ENCODE measurements around the gene STON1.
"Not testable (repeated sequence)": the region's sequence is repeated elsewhere in the genome, so short reads cannot be mapped to it uniquely, and the experiment has no call there.

STON1 gene, protein sequence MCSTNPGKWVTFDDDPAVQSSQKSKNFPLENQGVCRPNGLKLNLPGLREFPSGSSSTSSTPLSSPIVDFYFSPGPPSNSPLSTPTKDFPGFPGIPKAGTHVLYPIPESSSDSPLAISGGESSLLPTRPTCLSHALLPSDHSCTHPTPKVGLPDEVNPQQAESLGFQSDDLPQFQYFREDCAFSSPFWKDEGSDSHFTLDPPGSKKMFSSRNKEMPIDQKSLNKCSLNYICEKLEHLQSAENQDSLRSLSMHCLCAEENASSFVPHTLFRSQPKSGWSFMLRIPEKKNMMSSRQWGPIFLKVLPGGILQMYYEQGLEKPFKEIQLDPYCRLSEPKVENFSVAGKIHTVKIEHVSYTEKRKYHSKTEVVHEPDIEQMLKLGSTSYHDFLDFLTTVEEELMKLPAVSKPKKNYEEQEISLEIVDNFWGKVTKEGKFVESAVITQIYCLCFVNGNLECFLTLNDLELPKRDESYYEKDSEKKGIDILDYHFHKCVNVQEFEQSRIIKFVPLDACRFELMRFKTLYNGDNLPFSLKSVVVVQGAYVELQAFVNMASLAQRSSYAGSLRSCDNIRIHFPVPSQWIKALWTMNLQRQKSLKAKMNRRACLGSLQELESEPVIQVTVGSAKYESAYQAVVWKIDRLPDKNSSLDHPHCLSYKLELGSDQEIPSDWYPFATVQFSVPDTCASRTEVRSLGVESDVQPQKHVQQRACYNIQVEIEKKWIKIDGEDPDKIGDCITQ

DNA sequence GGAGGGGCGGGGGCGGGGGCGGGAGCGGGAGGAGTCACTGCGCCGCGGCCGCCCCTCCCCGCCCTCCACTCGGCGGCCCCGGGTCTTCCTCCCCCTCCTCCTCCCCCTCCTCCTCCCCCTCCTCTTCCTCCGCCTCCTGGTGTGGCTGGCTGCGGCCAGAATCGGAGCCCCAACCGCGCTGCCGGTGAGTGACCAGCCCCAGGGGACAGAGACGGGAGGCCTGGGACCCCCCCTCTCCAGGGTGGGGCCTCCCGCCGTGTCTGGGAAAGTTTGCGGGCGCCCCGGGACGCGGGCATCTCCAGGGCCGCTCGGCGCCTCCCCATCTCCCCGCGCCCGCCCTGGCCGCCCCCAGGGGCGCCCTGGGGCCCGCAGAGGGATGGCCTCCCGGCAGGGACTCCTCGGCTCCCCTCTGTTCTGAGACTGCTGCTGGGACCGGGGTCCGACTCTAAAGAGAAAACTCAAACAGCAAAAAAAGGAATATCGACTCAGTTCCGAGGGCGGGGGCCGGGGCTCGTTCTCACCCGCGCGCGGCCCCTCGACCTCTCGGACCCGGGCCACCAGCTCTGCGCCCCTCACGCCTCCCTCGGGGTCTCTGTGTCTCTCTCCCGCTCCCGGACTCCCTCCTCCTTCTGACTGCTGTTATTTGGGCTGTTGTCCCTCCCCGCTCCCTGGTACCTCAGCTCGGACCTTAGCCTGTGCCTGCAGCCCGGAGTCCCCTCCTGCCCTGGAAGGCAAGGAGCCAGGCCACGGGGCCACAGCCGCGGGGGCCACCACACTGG is at the start of gene STON1:
Gene STON1, plus strand, starts transcription at position 122 of the 779 bp plus-strand sequence. CDS start 50,480 bp downstream, outside the sequence.
- DNase-seq (ENCODE audit: low spot score): peak; percentile 26

DNA sequence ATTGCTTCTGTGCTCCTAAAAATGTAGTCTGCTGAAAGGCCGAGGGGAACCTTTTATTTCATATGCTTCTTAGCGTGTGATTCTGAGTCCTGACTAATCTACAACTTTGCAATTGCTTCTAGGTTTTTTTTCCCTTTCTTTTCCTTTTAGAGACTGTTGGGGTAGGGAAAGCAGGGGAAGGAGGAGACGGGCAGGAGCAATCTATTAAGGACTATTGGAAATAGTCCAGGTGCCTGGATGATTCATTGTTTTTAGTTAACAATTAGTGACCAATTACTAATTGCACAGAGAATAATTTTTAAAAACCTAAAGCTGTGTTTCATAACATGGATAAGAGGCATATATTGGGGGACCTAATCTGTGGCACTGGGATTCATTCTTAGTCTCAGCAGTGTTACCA is 49.4 kb upstream of the STON1 start:
- no peak for DNase-seq (ENCODE audit: low spot score)

DNA sequence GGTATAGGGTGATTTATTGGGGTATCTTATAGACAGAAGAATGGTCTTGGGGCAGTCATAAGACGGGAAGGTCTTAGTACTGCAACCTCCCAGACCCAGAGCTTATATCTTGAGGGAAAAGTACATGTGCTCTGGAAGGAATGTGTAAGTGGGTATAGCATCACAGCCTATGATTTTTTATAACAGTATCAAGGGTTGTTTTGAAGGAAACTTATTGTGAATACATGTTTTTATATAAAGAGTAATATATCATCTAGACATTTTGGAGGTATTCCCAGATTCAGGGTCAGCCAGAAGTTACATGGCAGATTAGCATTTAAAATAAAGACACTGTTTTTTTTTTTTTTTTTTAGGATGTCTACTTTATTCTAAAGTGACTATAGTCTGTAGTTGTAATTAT is 47.6 kb upstream of the STON1 start:
- no peak for DNase-seq (ENCODE audit: low spot score)

DNA sequence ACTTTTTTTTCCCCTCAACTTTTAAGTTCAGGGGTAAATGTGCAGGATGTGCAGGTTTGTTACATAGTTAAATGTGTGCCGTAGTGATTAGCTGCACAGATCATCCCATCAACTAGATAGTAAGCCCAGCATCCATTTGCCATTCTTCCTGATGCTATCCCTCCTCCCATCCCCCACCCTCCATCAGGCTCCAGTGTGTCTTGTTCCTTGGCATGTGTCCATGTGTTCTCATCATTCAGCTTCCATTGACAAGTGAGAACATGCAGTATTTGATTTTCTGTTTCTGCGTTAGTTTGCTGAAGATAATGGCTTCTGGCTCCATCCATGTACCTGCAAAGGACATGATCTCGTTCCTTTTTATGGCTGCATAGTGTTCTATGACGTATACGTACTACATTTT is 47.2 kb upstream of the STON1 start:
- peak; percentile 87 for DNase-seq (ENCODE audit: low spot score)

DNA sequence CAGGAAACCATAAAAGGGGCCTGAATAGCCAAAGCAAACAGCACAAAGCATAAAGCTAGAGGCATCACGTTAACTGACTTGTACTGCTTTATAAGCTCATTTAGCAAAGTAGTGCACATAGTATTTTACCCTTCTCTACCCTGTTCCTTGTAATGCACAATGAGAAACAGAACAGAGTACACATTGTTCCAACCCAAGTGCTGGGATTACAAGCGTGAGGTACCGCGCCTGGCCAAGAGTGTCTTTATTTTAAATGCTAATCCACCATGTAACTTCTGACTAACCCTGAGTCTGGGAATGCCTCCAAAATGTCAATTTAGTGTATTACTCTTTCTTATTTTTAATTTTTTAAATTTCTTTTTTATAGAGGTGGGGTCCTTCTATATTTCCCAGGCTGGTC is 46.4 kb upstream of the STON1 start:
- DNase-seq (ENCODE audit: low spot score): peak; percentile 10

DNA sequence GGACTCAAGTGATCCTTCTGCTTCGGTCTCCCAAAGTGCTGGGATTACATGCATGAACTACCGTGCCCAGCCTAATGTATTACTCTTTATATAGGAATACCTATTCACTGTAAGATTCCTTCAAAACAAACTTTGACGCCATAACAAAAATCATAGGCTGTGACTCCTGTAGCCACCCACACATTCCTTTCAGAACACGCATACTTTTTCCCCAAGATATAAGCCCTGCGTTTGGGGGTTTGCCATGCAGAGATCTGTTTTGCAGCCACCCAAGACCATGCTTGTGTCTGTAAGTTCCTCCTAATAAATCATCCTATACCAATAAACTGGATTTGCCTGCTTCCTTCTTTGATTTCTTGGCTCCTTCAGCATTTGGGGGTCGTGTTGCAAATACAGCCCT is 46.0 kb upstream of the STON1 start:
- DNase-seq (ENCODE audit: low spot score): no peak

DNA sequence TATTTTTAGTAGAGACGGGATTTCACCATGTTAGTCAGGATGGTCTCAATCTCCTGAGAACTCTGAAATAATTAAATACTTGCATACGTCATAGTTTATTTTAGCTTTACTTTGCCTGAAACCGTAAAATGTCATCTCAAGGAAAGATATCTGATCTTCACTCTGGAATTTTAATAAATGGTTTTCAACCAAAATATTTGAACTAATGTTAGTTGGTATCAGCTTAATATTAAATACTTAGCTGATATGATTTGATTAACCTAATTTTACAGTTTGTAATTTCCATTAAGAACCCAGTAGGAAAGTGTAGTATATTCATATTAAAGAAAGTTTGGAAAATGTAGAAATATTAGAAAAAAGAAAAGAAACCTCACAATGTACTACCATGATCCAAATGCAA is 41.4 kb upstream of the STON1 start:
- no peak for DNase-seq (ENCODE audit: low spot score)

DNA sequence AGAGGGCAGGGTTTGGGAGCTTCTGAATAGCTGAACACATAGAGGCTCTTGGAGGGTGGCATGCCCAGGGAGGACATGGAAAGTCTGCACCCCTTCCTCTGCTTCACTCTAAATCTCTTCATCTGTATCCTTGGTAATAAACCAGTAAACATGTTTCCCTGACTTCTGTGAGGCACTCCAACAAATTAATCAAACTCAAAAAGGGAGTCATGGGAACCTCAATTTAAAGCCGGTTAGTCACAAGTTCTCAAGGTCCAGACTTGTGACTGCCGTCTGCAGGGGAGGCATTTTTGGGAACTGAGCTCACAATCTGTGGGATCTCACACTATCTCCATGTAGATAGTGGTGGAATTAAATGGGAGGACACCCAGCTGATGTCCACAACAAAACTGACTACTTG is 33.1 kb upstream of the STON1 start:
- no peak for DNase-seq (ENCODE audit: low spot score)

DNA sequence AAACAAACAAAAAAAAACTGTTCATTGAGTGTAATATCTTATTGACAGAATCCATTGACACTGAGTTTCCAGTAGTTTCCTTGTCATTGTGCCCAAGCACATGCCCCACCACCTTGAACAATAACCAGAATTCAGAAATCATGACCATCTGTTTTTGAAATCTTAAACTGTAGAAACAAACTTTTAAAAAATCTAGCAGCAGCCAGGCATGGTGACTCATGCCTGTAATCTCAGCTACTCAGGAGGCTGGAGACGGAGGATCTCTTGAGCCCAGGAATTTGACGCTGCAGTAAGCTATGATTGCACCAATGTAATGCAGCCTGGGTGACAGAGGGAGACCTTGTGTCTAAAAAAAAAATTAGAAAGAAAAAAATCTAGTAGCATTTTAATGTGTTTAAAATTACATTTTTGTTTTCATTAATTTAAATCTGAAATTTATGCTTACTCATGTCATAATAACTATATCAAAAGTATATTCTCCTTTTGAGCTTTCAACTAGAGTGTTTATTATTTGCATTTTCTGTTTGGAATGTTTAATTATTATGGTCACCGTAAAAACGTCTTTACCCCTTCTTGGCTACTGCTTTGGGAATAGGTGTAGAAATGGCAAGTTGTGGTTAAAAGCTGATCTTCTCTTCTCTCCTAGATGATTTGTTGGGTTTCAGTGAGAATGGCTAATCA is 25.2 kb upstream of the STON1 start:
- no peak for DNase-seq (ENCODE audit: low spot score)

DNA sequence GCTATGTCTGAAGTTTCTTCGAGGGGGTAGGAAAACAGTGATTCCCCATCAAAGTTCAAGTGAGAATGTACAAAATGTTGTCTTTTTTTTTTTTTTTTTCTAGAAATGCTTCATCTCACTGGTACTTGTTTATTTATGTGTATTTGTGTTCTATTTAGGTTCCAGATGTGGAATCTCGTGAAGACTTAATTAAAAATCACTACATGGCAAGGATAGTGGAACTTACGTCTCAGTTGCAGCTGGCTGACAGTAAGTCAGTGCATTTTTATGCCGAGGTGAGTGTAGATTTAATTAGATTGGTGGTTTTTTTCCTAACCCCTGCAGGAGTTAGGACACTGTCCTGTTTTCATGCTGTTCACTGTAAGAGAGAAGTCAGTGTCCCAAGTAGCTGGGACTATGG is 22.8 kb upstream of the STON1 start:
- DNase-seq (ENCODE audit: low spot score): no peak

DNA sequence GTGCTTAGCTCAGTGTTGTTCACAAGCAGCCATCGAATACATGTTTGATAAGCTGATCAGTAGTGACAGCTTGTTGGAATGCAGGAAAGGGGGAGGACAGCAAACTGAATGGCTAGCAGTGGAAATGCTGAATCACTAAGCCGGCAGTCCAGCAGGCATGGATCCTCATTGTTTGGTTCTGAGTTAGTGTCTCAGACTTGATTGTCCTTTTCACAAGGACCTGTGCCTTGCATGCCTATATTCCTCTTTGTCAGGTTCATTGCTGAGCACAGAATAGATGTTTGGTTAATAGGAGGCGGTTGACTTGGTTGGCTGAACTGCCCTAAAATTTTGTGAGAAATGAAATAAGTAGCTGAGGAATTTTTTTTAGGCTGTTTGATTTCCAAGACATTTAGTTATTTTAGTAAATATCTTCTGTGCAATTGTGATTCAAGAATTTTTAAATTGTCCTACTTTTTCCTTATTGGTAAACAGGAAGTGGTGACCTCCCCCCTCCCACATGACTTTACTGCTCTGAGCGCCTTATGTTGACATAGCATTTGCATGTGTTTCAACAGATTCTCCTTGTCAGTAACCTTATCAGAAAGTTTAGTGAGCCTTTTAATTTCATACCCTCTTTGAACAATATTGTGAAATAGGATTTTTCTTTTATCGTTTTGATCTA is 21.4 kb upstream of the STON1 start:
- DNase-seq (ENCODE audit: low spot score): no peak

DNA sequence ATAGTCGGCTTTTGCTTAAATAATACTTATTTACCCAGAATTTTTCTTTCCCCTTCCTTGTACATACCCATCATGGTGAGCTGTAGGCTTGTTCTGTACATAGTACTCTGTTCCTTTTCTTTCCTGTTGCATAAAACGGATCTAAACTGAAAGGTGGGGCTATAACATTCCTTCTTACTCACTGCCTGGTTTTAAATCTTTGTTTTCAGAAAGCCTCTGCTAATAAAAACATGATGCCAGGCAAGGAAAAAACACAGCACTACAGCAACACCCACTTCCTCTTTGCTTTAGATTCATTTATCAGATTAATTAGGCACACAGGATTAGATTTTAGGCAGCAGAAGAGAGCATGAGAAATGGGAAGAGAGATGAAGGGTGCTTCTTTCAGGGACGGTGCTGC is 19.6 kb upstream of the STON1 start:
- no peak for DNase-seq (ENCODE audit: low spot score)

DNA sequence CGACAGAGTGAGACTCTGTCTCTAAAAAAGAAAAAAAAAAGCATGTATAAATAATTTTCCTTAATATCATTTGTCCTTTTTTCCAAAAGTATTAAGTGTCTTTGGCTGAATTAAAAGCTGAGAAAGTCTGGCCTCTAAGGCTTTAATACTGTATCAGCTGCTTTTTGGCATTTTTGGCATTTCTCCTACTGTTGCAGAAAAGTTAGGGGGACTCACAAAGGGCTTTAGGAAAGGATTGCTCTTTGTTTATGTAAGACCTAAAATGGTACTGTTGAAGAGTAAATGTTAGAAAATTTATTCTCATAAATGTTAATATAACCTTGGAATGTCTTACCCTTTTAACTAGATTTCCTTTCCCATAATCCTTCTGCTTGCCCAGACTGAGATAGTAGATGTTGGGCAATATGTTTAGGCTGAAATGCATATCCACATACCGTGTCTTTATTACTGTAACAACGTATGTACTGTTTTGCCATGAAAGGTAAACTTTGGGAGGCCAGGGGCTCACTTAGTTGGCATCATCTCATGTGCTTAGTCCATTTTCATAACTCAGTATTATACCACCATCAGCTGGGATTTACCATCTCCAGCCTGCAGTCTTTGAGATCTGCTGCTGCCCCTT is 18.0 kb upstream of the STON1 start:
- DNase-seq (ENCODE audit: low spot score): no peak

DNA sequence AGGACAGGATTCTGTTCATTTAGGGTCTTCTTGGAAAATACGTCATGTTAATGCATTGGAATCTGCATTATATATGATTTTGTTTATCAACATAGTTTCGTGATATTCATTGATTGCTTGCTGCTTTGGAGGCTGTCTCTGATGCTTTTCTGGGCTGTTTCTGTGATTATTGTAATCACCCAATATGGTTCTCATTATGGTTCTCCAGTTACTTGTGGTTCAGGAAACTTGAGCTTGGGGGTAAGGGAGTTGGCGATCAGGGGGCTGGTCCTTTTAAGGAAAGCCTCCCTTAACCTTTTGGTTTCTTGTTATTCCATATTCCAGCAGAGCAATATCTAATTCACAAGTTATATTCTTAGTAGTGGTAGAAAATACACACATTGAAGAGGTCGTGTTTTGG is 17.4 kb upstream of the STON1 start:
- DNase-seq (ENCODE audit: low spot score): no peak

DNA sequence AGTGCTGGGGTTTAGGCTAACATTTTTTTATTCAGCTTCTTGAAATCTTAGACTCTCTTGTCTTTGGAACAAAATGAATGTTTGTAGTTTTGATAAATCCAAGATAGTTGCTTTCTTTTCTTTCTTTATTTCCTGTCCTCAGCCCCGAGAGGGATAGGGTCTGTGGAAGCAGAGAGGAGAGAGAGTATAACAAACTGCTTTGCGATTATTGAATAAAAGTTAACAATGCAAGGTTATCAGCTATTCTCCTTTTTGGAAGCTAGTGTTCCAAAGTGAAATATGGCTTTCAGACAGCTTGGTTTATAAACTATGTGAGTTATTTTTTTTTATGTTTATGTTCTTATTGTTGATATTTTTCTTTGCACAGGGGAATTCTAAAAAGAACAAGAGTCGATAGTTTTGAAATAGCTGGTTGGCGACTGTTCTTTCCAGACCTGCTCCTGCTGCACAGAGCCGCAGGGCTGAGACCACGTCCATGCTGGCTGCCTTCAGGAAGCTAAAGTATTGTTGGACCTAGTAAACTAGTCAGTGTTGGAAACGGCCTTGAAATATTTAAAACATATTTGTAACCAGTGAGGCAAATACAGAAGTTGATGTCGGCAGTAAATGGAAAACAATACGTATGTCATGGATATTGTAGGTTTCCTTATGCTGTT is 15.5 kb upstream of the STON1 start:
- DNase-seq (ENCODE audit: low spot score): no peak

DNA sequence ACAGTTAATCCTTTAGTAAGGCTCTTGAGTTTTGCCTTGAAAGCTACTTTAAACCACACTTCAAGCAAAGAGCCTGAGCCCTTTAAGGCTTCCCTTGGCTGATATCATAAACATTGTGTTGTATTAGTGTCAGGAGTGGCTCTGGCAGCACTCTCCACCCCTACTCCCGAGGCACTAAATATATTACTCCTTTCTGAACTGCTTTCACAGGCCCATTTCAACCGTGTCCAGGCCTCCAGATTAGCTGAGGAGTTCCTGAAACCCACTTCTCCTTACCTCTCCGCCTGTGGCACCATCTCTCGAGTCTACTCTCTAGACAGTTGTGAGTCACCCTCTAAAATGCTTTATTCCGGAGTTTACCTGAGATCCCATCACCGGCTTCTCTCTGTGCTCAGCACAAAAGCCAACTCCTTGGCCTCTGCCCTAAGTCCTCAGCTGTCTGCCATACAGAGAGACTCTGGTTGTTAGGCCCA is 14.4 kb upstream of the STON1 start:
- DNase-seq (ENCODE audit: low spot score): no peak

DNA sequence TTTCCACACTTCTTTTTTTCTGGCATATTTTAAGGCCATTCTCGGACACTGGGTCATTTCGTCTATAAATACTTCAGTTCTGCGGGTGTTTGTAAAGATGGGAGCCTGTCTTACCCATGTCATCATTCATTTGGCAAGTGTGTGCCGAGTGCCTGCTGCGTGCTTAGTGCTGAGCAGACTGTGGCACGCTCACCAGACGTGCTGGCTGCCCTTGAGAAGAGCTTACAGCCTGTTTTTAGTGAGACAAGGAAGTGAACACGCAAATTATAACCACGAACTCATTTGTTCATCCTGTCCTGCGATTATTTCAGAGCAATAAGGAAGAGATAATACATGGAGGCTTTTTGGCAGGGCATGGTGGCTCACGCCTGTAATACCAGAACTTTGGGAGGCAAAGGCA is 10.4 kb upstream of the STON1 start:
- no peak for DNase-seq (ENCODE audit: low spot score)

DNA sequence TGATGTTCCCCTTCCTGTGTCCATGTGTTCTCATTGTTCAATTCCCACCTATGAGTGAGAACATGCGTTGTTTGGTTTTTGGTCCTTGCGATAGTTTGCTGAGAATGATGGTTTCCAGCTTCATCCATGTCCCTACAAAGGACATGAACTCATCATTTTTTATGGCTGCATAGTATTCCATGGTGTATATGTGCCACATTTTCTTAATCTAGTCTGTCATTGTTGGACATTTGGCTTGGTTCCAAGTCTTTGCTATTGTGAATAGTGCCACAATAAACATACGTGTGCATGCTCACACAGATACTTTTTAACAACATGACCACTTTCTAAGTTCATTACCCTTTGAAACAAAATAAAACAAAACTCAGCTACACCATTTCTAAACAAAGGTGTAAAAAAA is 5.2 kb upstream of the STON1 start:
- not testable (repeated sequence) for DNase-seq (ENCODE audit: low spot score)

DNA sequence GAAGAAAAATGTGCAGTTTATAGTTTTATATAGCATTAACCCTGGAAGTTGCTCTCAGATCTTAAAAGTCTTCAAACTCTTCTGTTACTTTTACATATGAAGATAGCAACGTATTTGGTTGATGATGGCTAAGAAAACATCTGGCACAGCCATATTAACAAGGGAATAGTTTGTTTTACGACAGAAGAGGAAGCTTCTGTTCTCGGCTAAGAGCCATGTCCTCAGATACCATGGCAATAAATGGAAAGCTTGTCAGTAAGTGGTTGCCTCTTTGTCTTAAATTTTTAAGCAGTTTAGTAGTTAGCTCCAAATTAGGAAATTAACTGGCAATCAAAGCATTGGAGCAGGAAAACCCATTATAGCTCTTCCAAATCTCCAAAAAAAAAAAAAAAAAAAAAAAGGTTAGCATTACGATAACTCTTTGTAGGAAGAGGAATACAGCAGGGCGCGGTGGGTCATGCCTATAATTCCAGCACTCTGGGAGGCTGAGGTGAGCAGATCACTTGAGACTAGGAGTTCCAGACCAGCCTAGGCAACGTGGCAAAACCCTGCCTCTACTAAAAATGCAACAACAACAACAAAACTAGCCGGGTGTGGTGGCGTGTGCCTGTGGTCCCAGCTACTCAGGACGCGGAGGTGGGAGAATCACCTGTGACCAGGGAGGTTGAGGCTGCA is 4.5 kb upstream of the STON1 start:
- no peak for DNase-seq (ENCODE audit: low spot score)

All from Ammon's horn (tissue), 1 donor.